CD4-positive, alpha-beta T cell treated with Interleukin-10 for 1 hour (primary cell): ENCODE measurements around the gene ZNF652.

Source experiments
- DNase-seq: peaks from one replicate; pipeline ENCODE4 v3.0.0-alpha.2; 2020

Gene ZNF652

DNA sequence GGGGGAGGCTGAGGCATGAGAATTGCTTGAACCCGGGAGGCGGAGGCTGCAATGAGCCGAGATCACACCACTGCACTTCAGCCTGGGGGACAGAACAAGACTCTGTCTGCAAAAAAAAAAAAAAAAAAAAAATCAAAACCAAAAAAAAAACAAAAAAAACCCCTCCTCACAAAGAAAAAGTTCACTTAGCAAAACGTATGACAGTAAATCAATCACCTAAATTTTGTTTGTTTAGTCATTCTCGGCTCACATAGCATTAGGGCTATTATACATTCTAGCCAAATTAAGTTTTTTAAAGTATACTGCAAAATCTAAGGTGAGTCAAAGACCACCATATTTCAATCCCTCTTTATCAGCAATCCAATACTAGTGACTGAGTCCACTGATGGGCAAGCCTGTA is 5.7 kb downstream of the ZNF652 start:
- no peak for DNase-seq

DNA sequence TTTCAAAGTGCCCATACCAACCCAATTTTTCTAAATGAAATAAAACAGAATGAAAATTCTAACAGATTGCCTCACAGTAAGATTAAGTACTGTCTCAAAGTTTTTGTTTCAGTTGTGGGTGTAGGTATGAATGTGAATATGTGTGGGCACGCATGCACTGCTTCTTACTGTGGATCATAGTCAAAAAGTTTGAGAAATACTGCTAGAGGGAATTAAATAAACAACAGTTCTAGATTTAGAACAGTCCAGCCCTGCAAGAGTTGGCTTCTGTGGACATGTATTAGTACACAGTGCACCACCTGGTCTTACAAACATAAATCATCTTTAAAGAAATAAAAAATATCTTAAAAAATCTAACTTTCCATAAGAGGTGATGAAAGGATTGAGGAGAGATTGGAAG is 8.4 kb downstream of the ZNF652 start:
- no peak for DNase-seq

DNA sequence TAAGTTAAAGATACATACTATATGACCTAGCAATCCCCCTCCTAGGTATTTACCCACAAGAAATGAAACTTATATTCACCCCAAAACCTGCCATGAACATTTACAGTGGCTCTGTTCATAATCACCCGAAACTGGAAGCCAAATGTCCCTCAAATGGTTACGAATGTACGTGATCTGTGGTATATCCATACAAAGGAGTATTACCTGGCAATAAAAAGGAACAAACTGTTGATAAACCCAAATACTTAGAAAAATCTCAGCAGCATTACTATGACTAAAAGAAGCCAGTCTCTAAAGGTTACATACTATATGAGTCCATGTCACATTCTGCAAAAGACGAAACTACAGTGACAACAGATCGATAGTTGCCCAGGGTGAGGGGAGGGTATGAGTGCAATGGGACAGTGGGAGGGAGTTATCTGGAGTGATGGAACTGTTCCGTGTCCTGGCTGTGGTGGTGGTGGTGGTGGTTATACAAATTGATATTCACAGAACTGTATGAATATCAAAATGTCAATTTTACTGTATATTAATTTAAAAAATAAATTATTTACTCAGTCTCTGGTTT is 9.4 kb downstream of the ZNF652 start:
- DNase-seq, result no peak

DNA sequence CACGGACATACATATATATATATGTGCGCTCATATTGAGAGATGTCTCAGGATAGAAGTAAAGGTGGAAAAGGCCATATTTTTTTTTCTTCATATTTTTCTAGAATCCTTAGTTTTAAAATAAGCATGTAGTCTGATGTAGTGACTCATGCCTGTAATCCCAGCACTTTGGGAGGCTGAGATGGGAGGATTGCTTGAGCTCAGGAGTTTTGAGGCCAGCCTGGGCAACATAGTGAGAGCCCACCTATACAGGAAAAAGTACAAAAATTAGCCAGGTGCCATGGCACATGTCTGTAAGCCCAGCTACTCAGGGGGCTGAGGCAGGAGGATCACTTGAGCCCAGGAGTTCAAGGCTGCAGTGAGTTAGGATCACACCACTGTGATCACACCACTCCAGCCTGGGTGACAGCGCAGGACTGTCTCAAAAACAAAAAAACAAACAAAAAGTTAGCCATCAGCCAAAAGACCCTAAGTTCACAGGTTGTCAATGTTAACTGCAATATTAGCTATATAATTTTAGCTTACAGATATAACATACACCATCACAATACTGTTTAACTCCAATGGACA is 10.4 kb downstream of the ZNF652 start:
- no peak for DNase-seq

DNA sequence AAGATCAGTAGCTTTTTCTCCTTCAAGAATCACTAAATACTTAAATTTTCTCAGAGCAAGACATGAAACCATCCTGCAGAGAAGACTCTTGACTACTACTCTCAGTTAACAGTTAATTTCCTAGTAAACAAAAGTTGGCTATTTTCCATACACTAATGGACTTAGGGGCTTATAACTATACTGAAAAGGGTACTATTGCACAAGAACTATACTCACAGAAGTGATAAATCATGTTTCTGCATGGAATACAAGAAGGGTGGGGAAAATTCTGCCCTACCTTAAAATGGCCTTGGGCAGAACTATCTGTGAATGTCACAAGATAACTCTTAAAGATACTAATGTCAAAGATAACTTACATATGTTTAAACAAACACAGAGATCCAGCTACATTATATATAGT is 12.5 kb downstream of the ZNF652 start:
- no peak for DNase-seq

DNA sequence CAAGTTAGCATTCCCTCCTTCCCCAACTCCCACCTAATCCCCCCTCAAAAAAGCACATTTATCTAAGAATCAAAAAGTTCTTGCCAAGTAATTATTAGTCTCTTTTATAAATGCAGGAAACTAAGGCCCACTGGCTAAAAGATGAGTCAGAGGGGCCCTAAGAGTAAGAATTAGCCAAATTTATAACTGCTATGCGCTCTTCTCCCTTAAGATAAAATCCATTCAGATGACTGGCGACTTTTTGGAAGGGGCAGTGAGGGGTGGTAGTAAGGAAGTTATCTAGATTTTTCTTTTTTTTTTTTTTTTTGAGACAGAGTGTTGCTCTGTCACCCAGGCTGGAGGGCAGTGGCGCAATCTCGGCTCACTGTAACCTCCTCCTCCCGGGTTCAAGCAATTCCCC is 17.1 kb downstream of the ZNF652 start:
- no peak for DNase-seq

DNA sequence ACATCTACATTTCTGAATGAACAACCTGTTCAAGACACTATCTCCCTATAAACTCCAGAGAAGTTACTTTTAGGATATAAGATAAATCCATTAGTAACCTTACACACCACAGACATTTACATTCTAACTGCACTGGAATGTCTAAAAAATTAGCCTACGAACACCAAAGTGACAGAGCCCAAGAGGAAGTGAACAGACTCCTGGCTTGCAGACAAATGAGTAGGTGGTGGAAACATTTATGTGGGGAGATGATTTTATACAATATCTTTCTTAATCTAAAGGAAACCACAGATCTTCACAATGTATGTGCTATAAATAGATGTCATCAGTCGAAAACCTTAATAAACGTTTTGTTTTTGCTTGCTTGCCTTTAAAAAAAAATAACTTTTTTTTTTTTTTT is 18.8 kb downstream of the ZNF652 start:
- peak; percentile 33 for DNase-seq

DNA sequence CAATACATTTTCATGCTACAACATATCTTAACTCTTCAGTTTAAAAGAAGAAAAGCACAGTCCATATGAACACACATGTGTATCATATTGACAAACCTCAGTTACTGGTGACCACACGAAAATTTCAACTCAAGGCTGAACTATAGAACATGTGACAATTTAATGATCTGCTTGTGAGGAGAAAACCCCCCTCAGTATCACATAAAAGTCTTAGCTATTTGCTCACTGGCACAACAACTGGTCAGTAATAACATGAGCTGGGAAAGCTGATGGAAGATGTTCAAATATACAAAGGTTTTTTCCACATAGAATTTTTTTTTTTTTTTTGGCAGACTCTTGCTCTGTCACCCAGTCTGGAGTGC is 19.5 kb downstream of the ZNF652 start:
- no peak for DNase-seq

DNA sequence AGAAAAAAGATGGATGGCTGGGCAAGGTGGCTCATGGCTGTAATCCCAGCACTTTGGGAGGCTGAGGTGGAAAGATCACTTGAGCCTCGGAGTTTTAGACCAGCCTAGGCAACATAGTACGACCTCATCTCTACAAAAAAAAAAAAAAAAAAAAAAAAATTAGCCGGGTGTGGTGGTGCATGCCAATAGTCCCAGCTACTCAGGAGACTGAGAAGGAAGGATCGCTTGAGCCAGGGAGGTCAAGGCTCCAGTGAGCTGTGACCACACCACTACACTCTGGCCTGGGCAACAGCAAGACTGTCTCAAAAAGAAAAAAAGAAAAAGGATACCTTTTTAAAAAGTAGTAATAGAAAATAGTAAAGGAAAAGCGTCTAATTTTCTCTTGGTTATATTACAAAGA is 20.7 kb downstream of the ZNF652 start:
- DNase-seq, result no peak

DNA sequence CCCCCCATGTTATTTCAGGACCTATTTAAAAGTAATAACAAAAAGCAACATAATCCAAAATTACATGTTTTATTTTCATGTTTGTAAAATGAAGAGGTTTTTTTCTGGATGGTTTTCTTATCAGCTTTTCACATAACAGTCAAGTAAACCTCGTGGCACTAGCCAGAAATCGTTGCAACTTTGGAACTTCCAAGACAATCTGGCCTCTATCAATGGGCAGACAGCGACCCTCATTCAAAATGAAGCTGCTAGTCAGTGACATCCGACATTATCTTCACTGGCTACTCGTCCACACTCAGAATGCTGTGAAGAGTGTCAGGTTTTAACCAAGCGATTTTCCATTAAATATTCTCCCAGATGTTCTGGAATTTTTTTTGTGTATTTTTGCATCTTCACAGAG is 22.7 kb downstream of the ZNF652 start:
- DNase-seq, result no peak

DNA sequence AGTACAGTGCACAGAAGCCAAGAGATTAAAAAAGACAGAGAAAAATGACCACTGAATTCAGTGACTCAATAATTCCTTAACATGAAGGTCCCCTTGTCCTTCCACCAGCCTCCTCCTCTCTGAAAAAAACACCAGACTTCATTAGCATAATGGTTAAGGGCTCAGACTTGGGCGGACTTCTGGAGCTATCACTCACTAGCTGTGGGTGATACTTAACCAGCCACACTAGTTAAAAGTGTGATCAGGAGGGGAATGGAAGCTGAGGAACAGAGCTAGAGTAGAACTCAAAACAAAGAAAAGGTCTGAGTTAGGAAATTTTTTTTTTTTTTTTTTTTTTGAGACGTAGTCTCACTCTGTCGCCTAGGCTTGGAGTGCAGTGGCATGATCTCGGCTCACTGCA is 23.2 kb downstream of the ZNF652 start:
- peak; percentile 37 for DNase-seq

DNA sequence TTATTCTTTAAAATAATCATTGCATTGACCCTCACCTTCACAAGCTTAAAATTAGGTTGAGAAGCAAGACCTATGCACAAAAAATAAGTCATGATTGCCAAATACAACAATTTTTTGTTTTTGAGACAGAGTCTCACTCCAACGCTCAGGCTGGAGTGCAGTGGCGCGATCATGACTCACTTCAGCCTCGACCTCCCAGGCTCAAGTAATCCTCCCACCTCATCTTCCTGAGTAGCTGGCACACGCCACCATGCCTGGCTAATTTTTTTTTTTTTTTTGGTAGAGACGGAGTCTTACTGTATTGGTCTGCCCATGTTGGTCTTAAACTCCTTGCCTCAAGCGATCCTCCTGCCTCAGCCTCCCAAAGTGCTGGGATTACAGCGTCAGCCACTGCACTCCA is 24.2 kb downstream of the ZNF652 start:
- DNase-seq, result no peak

DNA sequence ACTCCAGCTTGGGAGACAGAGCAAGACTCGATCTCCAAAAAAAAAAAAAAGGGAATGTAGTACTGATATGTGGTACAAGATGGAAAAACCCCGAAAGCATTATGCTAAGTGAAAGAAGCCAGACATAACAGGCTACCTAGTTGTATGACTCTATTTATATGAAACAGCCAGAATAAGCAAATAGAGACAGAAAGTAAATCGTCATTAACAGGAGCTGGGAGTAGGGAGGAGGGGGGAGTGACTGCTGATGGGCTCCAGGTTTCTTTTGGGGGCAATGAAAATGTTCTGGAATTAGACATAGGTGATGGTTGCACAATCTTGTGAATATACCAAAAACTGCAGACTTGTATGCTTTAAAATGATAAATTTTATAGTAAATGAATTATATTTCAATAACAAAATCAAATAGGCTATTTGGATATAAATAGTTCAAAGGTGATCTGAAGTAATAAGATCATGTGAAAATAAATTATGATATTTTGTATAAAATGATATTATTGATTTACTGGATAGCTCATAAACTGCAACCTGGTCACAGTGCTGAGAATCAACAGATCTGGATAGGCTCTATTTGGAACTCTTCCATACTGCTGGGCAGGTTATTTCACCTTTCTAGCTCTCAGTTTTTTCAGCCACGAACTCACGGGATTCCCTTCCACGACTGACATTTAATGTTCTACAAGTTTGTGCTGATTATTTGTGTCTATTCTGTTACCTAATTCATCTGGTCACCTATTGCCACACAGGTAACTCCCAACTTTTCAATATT is 27.1 kb downstream of the ZNF652 start:
- DNase-seq, result no peak

DNA sequence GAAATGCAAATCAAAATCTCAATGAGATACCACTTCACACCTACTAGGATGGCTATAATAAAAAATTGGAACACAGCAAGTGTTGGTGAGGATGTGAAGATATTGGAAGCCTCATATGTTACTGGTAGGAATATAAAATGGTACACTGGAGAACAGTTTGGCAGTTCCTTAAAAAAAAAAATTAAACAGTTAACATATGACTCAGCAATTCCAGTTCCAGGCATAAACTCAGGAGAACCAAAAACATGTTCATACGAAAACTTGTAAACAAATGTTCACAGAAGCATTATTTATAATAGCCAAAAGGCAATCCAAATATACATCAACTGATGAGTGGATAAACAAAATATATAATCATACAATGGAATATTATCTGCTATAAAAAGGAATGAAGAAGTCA is 28.2 kb downstream of the ZNF652 start:
- no peak for DNase-seq

DNA sequence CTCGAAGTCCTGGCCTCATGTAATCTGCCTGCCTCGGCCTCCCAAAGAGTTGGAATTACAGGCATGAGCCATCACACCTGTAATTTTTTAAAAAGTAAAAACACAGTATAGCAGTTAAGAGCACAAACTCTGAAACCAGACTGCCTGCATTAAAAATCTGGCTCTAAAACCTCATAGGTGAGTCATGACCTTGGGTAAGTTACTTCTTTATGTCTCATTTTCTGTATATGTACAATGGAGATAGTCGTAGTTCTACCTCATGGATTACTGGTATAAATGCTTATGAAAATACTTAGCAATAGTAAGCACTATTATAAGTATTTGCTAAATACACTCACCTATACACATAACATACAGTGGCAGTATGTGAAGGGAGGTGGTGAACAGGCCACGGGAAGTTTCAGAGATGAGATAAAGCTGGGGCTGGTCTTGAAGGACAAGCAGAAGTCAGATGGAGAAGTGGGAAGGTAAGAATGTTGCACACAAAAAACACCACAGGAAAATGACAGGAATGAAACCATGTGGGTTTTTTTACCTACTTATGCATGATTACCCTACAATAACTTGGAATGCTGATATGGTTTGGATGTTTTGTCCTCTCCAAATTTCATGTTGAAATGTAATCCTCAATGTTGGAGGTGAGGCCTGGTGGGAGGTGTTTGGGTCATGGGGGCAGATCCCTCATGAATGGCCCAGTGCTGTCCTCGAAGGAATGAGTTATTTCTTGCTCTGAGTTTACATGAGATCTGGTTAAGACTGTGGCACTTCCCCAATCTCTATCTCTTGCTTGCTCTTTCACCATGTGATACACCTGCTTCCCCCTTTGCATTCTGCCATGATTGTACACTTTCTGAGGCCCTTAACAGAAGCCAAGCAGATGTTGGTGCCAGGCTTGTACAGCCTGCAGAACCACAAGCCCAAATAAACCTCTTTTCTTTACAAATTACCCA is 33.9 kb downstream of the ZNF652 start:
- no peak for DNase-seq

DNA sequence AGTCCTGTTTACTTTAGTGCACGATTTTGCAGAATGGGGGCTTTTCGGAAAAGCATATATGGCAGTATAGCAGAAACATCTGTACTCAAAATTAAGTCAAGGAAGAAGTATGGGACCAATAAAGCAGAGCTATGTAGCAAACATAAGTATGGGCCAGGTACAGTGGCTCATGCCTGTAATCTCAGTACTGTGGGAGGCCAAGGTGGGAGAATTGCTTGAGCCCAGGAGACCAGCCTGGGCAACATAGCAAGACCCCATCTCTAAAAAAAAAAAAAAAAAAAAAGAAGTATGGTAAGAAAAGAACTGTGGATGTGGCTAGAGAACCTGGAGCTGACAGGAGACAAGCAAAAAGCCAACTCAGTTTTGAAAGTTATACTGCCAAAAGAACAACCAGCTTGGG is 36.1 kb downstream of the ZNF652 start:
- DNase-seq, result no peak

DNA sequence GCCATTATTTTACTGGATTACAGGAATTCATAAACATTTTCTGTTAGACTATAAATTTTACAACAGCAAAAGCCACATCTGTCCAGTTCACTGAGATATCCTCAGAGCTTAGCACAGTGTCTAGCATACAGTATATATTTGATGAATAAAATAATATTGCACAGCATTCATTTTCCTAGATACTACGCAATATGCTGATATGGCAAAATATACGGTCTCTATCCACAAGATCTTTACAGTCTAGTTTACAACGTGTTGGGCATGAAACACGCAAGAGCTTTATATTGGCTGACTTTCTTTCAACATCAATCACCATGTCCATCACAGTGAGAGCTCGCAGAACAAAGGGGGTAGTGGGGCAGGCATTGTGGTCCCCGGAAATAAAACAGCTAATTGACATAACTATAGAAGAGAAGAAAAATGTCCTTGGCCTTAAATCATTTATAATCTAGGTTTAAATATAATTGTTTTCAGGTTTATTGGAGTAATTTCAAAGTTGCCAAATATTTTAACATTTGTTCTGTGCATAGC is 43.5 kb downstream of the ZNF652 start:
- DNase-seq, result no peak

DNA sequence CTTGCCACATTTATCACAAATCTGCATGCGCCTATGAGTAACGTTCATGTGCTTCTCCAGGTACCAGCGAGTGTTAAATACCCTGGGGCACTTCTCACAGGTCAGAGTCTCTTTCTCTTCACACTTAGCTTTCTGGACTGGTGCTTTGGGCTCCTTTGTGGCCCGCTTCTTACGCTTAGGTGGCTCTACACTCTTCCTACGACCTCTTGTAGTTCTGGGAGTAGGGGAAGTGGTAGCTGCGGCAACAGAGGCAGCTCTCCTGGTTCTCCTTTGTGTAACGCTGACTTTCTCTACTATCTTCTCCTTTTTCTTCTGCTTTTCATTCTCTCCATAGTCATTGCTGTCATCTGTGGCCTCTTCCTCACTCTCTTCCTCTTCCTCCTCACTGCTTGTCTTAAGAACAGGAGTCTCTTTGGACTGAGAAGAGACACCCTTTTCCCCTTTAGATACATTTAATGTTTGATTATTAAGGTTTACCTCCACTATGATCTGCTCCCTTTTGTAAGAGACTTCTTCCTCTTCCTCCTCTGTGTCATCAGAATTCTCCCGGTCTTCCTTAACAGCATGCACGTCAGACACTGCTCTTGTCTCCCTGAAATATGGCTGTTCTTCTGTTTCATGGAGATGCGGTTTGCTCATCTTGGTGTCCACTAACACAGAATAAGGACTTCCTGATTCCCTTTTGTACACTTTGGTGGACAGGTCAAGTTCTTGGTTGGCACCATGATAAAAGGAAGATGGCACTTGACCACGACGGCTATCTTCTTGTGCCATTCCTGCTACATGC is 45.0 kb downstream of the ZNF652 start:
- DNase-seq, result no peak

DNA sequence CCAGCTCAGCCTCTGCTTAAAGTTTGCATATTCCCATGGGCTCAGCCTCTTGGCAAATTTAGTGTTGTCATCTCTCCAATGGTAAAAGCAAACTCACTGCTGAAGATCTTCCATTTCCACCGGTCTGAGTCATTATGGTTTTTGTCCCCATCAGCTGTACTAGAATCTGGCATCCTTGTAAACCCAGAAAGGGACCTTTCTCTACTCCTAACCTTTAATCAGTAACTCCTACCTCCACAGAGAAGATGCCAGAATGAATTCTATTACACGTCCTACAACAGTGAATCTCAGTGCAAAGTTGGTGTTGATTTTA is 45.8 kb downstream of the ZNF652 start:
- DNase-seq, result no peak

DNA sequence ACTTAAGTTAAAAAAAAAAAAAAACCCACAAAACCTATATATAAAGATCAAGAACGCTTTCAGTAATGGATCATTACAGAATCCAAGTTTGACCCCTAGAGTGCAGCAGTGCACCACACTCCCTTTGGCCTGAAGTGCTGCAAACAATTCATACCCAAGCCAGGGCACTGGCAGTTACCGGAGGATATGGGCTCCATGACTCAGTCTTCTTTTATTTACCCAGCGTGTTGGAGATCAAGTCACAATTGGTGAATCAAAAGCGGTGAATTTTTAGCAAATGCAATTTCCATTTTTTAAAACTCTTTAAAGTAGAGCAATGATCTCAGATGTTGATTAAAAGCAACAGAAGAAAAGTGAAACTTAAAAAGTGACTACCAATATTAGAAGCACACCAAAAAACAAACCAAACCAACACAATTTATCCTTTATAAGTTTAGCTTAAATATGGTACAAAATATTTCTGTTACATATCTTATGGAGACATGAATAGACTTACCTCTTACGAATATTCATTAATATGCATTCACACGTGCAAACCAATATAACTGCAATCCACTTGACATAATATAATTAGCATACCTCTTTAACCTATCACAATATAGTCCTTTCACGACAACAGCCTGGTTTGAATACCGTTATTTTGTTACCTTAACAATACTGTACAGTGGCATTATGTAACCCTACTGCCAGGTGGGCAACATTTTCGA is 46.3 kb downstream of the ZNF652 start:
- DNase-seq, result peak; percentile 85

DNA sequence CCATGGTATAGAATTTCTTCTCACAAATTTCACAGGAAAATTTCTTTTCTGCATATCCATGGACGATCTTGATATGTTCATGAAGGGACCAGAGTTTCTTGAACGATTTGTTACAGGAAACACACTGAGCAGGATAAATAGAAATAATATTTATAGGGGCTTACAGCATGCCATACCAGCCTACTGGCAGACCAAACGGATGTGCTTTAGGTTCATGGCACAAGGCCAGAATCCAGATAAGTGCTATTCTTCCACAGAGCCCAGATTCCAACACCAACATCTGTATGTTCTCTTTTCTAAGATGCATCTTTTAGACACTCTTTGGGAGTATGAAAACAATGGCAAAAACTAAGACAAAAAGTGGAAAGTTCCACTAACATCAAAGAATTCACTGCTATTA is 49.3 kb downstream of the ZNF652 start:
- no peak for DNase-seq

DNA sequence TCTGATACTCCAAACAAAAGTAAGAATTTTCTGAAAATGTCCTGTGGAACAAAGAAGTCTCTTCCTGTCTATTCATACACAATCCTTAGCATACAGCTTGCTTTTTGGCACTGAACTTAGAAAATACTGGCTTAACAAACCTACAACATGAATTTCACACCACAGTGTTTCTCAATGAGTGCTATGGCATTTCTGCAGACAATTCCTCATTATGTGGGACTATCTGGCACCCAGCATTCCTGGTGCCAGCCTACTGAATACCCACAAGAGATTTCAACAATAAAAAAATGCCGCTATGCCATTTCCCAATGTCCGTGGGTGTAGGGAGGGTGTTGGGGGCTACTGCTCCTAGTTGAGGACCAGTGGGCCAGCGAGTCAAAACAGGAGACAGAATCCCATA is 62.1 kb downstream of the ZNF652 start:
- DNase-seq, result no peak
